Activated CD4-positive, alpha-beta T cell treated with anti-CD3 and anti-CD28 coated beads, Interleukin-2, amount 10 ng/mL, durations not matched to agents 24 days and 14 days (primary cell): ENCODE results near the gene CAMKMT. TPM values are rescaled to one million over a fixed set of nuclear protein-coding genes. Genes with fewer than 3 reads are reported as not detected.

ENCODE experiments used
- DNase-seq: peaks from one replicate; pipeline ENCODE4 v3.0.0; 2022
- H3K27ac Mint-ChIP-seq: one replicate; pipeline ENCODE4 v1.8.0; 2022; ENCODE audit warnings: mild to moderate bottlenecking, mixed read lengths
- H3K27me3 Mint-ChIP-seq: one replicate; pipeline ENCODE4 v1.8.0; 2022; ENCODE audit warnings: mixed read lengths
- H3K36me3 Mint-ChIP-seq: one replicate; pipeline ENCODE4 v1.8.0; 2022; ENCODE audit warnings: low read depth, mild to moderate bottlenecking, mixed read lengths
- H3K4me1 Mint-ChIP-seq: one replicate; pipeline ENCODE4 v1.8.0; 2021; ENCODE audit warnings: mixed read lengths
- H3K4me3 Mint-ChIP-seq: one replicate; pipeline ENCODE4 v1.8.0; 2022; ENCODE audit warnings: mild to moderate bottlenecking, moderate library complexity, mixed read lengths
- H3K9me3 Mint-ChIP-seq: one replicate; pipeline ENCODE4 v1.8.0; 2021; ENCODE audit warnings: mixed read lengths
- intact Hi-C: fragments of 100-400 bp; cut with micrococcal nuclease; formaldehyde crosslinking; loops from one replicate; pipeline ENCODE4 v1.15.1; 2023
- total RNA-seq: library from RNA; stranded (reverse); gene quantifications from 2 replicates; pipeline ENCODE4 v1.2.3, GENCODE V29; 2022

CAMKMT gene
- total RNA-seq, 1 donor from 2014 or later, result 16.2 TPM

DNA sequence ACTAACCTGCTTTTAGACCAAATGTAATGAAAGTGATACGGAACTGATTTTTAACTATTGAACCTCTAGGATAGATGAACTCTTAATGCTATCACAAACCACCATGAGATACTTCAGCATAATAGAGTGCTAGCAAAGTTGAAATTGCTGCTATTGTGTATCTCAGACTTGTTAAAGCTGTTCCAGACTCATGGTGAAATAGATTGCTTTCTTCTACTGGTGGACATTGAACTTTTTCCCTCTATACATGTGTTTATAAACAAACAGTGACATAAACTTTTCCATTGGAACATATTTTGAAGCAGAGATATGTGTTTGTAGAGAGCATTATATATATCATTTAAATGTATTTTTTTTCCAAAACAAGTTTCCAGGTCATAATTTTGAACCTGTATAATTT is 157.3 kb downstream of the CAMKMT start:
- H3K27me3 Mint-ChIP-seq, result no peaks in the 10 kb centered on the region
- H3K4me3 Mint-ChIP-seq, result no peak overlapping the region
- no peaks in the 10 kb centered on the region for H3K36me3 Mint-ChIP-seq
- DNase-seq, result no peak
- no peaks in the 10 kb centered on the region for H3K4me1 Mint-ChIP-seq
- no peak overlapping the region for H3K27ac Mint-ChIP-seq
- peaks cover 5% of the 10 kb centered on the region for H3K9me3 Mint-ChIP-seq
- intact Hi-C loops, result no loop called here

DNA sequence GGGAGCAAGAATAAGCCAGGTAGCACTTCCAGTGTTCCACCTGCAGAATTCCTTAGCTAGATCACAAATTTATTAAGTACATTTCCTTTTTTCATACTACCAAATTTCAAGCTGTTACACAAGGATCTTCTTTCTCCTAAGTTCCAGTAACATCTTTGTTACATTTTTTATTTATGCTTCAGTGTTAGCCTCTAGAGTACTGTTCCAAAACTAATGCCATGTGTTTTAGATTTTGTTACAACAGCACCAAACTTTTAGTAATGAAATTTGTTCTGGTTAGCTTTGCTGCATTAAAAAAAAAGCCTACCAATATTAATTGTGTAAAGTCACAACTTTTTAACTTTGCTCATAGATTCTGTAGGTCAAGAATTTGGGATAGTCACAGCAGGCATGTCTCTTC is 161.1 kb downstream of the CAMKMT start:
- intact Hi-C loops, result no loop called here
- no peak overlapping the region for H3K4me3 Mint-ChIP-seq
- no peaks in the 10 kb centered on the region for H3K4me1 Mint-ChIP-seq
- DNase-seq, result no peak
- no peak overlapping the region for H3K27ac Mint-ChIP-seq
- H3K9me3 Mint-ChIP-seq, result peaks cover 5% of the 10 kb centered on the region
- H3K36me3 Mint-ChIP-seq, result no peaks in the 10 kb centered on the region
- no peaks in the 10 kb centered on the region for H3K27me3 Mint-ChIP-seq

DNA sequence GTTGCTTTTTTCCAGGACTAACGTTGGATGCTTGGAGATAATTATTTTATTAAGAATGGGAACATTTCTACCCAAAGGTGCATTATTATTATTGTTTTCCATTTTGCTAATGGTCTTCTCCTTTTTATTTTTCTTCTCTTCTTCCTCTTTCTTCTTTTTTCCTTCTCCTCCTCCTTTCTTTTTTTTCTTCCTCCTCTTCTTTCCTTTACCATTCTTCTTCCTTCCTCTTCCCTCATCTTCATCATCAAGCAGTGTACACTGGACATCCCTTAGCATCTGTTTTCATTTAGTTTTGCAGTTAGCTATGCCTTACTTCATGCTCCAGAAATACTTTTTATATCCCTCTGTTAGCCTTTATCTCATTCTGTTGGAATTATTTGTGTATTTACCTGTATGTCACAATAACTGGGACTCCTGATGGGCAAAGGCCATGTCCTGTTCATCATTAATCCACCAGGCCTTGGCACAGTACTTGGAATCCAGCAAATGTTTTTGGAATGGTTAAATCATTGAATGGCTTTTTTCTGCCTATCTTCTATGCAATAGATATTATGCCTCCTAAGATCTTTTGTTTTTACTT is 162.7 kb downstream of the CAMKMT start:
- no peaks in the 10 kb centered on the region for H3K4me1 Mint-ChIP-seq
- H3K4me3 Mint-ChIP-seq, result no peak overlapping the region
- no peaks in the 10 kb centered on the region for H3K36me3 Mint-ChIP-seq
- intact Hi-C loops, result no loop called here
- no peak for DNase-seq
- H3K27ac Mint-ChIP-seq, result no peak overlapping the region
- H3K27me3 Mint-ChIP-seq, result no peaks in the 10 kb centered on the region
- H3K9me3 Mint-ChIP-seq, result peaks cover 5% of the 10 kb centered on the region

DNA sequence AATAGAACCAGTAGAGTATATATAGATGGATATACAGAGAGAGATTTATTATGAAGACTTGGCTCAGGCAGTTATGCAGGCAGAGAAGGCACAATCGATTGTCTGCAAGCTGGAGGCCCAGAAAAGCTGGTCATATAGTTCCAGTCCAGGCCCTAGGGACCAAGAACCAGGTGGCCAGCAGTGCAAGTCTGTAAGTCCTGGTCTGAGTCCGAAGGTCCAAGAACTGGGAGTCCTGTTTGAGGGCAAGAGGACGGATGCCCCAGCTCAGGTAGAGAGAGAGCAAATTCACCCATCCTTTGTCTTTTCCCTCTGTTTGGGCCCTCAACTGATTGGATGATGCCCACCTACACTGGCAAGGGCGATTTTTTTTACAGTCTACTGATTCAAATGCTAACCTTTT is 164.6 kb downstream of the CAMKMT start:
- Mint-ChIP-seq H3K27me3 (no peaks in the 10 kb centered on the region), H3K27ac (no peak overlapping the region), H3K36me3 (no peaks in the 10 kb centered on the region), H3K9me3 (peaks cover 5% of the 10 kb centered on the region), H3K4me1 (no peaks in the 10 kb centered on the region), H3K4me3 (no peak overlapping the region)
- no peak for DNase-seq
- intact Hi-C loops, result no loop called here

DNA sequence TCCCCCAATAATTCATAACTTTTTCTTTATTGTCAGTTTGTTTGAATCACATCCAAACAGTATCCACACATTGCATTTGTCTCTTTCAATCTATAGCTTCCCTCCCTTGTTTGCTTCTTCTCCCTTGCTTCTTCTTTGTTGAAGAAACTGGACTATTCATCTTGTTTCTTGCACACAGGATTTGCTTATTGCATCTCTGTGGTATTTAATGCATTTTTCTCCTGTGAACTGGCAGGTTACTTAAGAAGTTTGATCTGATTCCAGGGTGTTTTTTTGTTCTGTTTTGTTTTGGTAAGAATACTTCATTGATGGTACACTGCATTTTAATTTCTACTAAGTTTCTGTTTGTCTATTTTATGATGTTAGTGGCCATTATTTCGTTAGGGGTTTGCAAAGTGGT is 166.8 kb downstream of the CAMKMT start:
- Mint-ChIP-seq H3K4me3 (no peak overlapping the region), H3K9me3 (peaks cover 3% of the 10 kb centered on the region), H3K27ac (no peak overlapping the region), H3K27me3 (no peaks in the 10 kb centered on the region), H3K4me1 (no peaks in the 10 kb centered on the region), H3K36me3 (peaks cover 3% of the 10 kb centered on the region)
- no peak for DNase-seq
- intact Hi-C loops, result no loop called here

DNA sequence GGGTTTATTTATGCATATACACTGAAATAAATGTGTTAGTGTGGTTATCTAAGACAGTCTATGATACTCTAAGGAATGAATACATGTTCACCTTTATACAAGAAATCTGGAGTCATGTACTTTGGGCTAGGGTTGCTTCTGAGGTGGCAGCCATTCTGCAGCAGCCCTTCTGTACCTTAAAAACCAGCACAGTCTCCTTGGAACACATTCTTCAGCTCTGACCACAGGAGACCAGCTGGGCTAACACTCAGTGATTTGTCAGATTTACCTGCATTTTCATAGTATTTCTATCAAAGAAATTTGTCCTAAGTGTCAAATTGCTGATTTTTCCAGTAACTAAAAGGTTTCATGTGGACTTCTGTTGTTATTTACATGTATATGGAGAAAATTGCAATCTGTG is 167.7 kb downstream of the CAMKMT start:
- intact Hi-C loops, result no loop called here
- Mint-ChIP-seq H3K4me3 (no peak overlapping the region), H3K36me3 (peaks cover 3% of the 10 kb centered on the region), H3K27me3 (no peaks in the 10 kb centered on the region), H3K27ac (no peak overlapping the region), H3K4me1 (no peaks in the 10 kb centered on the region), H3K9me3 (peaks cover 3% of the 10 kb centered on the region)
- no peak for DNase-seq

DNA sequence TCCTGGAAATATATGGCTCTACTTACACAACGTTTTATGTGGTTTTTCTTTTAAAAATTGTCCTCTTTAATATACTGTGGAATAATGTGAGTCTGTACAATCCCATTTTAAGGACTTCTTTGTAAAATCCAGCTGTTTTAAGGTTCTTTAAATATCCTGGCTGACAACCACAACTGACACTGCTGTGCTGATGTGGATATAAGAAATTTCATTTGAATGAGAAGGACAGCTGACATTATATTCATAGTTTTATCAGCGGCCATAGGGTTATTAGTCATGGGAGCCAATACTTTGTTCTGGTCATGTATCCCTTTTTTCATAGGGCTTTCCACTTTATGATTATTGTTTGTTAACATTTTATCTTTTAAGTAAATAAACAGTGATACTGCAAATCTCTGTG is 169.5 kb downstream of the CAMKMT start:
- intact Hi-C loops, result no loop called here
- H3K4me1 Mint-ChIP-seq, result no peaks in the 10 kb centered on the region
- no peak overlapping the region for H3K27ac Mint-ChIP-seq
- peaks cover 3% of the 10 kb centered on the region for H3K36me3 Mint-ChIP-seq
- DNase-seq, result no peak
- no peaks in the 10 kb centered on the region for H3K27me3 Mint-ChIP-seq
- H3K4me3 Mint-ChIP-seq, result no peak overlapping the region
- peaks cover 3% of the 10 kb centered on the region for H3K9me3 Mint-ChIP-seq

DNA sequence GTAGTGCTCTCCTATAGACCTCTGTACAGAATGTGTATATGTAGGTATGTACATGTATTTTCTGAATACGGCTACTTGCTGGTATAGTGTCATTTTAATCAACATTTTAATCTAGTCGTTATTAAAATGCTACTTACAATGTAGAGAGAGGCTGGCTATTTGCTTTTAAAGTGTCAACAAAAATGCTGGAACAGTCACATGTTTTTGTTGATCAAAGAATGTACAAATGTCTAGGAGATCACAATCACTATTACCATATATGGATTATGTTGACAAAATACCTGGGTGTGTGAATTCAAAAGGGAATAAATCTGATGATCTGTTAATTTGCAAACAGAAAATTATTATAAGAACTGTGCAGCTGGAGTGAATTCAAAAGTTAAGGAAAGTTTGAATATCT is 170.3 kb downstream of the CAMKMT start:
- Mint-ChIP-seq H3K4me1 (no peaks in the 10 kb centered on the region), H3K27me3 (no peaks in the 10 kb centered on the region), H3K9me3 (peaks cover 3% of the 10 kb centered on the region), H3K36me3 (peaks cover 3% of the 10 kb centered on the region), H3K4me3 (no peak overlapping the region), H3K27ac (no peak overlapping the region)
- no peak for DNase-seq
- intact Hi-C loops, result no loop called here

DNA sequence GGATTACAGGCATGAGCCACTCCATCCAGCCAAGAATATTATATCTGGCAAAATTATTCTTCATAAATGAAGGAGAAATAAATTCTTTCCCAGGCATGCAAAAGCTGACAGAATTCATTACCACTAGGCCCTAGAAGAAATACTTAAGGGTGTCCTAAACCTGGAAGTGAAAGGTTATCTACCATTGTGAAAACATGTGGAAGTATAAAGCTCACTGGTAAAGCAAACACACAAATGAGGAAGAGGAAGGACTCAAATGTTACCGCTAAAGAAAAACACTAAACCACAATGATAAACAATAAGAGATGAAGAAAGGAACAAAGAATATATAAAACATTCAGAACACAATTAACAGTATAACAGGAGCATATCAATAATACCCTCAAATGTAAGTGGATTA is 171.8 kb downstream of the CAMKMT start:
- H3K27me3 Mint-ChIP-seq, result no peaks in the 10 kb centered on the region
- H3K36me3 Mint-ChIP-seq, result peaks cover 3% of the 10 kb centered on the region
- H3K9me3 Mint-ChIP-seq, result peaks cover 3% of the 10 kb centered on the region
- intact Hi-C loops, result no loop called here
- no peak for DNase-seq
- no peak overlapping the region for H3K27ac Mint-ChIP-seq
- H3K4me1 Mint-ChIP-seq, result no peaks in the 10 kb centered on the region
- no peak overlapping the region for H3K4me3 Mint-ChIP-seq

DNA sequence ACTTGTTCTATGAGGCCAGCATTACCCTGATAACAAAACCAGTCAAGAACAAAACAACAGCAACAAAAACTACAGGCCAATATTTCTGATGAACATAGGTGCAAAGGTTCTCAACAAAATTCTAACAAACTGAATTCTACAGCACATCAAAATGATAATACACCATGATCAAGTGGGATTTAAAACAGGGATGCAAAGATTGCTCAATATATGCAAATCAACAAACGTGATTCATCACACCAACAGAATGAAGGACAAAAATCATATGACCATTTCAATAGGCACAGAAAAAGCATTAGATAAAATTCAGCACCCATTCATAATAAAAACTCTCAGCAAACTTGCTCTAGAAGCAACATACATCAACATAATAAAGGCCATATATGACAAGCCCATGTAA is 173.6 kb downstream of the CAMKMT start:
- Mint-ChIP-seq H3K9me3 (peaks cover 3% of the 10 kb centered on the region), H3K27ac (no peak overlapping the region), H3K4me1 (no peaks in the 10 kb centered on the region), H3K4me3 (no peak overlapping the region), H3K36me3 (peaks cover 3% of the 10 kb centered on the region), H3K27me3 (no peaks in the 10 kb centered on the region)
- no peak for DNase-seq
- intact Hi-C loops, result no loop called here

DNA sequence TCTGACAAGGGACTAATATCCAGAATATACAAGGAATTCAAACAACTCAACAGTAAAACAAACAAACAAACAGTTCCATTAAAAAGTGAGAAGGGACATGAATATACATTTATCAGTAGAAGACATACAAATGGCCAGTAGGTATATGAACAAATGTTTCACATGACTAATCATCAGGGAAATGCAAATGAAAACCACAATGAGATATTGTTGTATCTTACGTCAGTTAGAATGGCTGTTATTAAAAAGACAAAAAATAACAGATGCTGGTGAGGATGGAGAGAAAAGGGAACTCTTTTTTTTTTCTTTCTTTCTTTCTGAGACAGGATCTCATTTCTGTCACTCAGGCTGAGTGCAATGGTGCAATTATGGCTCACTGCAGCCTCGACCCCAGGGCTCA is 175.5 kb downstream of the CAMKMT start:
- no peak for DNase-seq
- intact Hi-C loops, result no loop called here
- H3K36me3 Mint-ChIP-seq, result peaks cover 3% of the 10 kb centered on the region
- no peaks in the 10 kb centered on the region for H3K4me1 Mint-ChIP-seq
- no peak overlapping the region for H3K4me3 Mint-ChIP-seq
- H3K9me3 Mint-ChIP-seq, result peaks cover 2% of the 10 kb centered on the region
- no peak overlapping the region for H3K27ac Mint-ChIP-seq
- no peaks in the 10 kb centered on the region for H3K27me3 Mint-ChIP-seq

DNA sequence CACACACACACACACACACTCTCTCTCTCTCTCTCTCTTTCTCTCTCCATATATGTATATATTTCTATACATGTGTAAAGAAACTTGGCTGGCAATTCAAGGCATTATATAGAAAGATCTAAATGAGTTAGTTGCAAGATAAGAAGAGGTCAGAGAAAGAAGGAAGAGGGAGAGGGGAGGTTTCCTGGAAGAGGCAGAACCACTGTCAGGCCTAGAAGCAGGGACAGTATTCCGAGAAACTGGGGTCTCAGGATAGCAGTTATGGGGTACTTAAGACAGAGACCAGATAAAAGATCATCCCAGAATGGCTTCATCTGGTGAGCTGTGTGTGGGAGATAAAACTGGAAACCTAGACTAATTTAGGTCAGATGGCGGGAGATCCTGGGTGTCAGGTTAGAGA is 180.8 kb downstream of the CAMKMT start:
- intact Hi-C loops, result no loop called here
- Mint-ChIP-seq H3K4me3 (no peak overlapping the region), H3K36me3 (no peaks in the 10 kb centered on the region), H3K4me1 (no peaks in the 10 kb centered on the region), H3K27me3 (peaks cover 2% of the 10 kb centered on the region), H3K9me3 (no peaks in the 10 kb centered on the region), H3K27ac (no peak overlapping the region)
- no peak for DNase-seq

DNA sequence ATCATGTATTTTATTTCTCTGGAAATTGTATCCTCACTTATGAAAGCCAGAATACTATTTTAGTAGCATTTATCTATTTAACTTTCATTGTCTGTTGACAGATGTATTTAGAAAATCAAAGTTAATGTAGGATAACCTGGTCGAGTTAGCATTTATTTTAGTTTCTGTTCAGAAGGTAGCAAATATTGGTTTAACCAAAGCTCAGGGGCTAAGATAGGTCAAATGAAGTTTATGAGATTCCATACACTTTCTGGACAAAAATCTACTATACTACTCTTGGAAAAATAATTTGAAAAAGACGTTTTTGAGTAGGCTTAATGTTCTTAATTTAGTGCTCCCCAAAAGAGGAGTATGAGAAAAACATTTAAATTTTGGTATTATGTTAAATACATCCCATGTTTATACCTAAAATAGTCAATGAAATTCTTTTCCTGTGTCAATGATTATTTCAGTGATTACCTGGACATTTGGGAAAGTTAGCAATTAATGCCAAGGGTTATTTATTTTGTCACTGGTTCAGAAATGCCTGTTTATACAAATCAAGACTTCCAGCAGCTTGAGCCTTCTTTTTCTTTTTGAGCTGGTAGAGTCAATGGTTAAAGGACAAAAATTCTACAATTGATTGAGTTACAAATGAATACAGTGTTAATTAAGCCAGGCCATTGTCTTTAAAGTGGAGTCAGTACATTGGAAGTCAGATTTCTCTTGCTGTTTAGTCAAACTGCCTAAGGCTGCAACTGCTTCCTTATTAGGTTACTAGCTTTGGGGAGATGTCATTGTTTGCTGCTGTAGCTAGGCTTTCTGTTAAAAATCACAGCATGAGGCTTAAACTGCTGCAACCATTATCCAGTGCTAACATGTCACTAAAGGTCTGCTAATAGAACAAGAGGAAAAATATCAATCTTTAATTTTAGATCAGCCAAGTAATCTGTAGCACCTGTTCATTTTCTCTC is 182.3 kb downstream of the CAMKMT start:
- intact Hi-C loops, result no loop called here
- Mint-ChIP-seq H3K4me3 (no peak overlapping the region), H3K4me1 (no peaks in the 10 kb centered on the region), H3K27ac (no peak overlapping the region), H3K27me3 (peaks cover 2% of the 10 kb centered on the region), H3K36me3 (no peaks in the 10 kb centered on the region), H3K9me3 (no peaks in the 10 kb centered on the region)
- DNase-seq, result no peak

DNA sequence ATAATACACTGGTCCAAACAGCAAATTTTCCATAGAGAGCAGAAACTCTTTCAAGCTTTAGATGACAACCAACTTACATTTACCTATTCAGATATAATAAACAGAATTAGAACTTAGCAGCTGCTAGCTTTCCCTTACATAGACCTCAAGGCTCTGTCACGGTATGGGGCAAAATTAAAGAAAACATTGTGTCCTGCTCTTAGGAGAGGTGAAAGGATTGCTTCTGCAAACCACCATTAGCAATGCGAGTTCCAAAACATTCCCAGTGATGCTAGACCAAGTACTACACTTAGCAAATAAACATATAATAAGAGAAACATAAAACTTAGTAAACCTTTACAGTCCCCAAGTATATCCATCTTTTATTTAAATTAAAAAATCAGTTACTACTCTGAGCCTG is 183.3 kb downstream of the CAMKMT start:
- Mint-ChIP-seq H3K4me3 (no peak overlapping the region), H3K9me3 (no peaks in the 10 kb centered on the region), H3K27me3 (peaks cover 2% of the 10 kb centered on the region), H3K27ac (no peak overlapping the region), H3K36me3 (no peaks in the 10 kb centered on the region), H3K4me1 (no peaks in the 10 kb centered on the region)
- no peak for DNase-seq
- intact Hi-C loops, result no loop called here
